Colonic mucosa (tissue), 4 donors: ENCODE measurements around the gene KRTAP4-6. TPM values are rescaled to one million over a fixed set of nuclear protein-coding genes. Genes with fewer than 3 reads are reported as not detected.
"Not testable (repeated sequence)": the region's sequence is repeated elsewhere in the genome, so short reads cannot be mapped to it uniquely, and the experiment has no call there.

Experiments used
- DNase-seq: peaks from one replicate; pipeline ENCODE4 v3.0.0-alpha.2; 2020
- H3K27ac ChIP-seq: fragments of 200-600 bp; one replicate; pipeline ENCODE4 v1.8.0; 2021
- H3K27me3 ChIP-seq: fragments of 200-600 bp; one replicate; pipeline ENCODE4 v1.8.0; 2021
- H3K36me3 ChIP-seq: fragments of 200-600 bp; one replicate; pipeline ENCODE4 v1.8.0; 2021
- H3K4me1 ChIP-seq: fragments of 200-600 bp; one replicate; pipeline ENCODE4 v1.8.0; 2021; ENCODE audit warnings: mild to moderate bottlenecking
- H3K4me3 ChIP-seq: fragments of 200-600 bp; one replicate; pipeline ENCODE4 v1.8.0; 2021
- H3K9ac ChIP-seq, 2 donors: one replicate each; pipeline ENCODE4 v1.7.0; 2013; ENCODE audit warnings: control low read depth in 2 of 2, low read depth in 2 of 2, low read length in 2 of 2
- H3K9me3 ChIP-seq: fragments of 200-600 bp; one replicate; pipeline ENCODE4 v1.8.0; 2021
- CTCF ChIP-seq: fragments of 200-600 bp; IDR thresholded peaks from one replicate; pipeline ENCODE4 v1.8.0; 2022; ENCODE audit warnings: antibody characterized with exemption, mild to moderate bottlenecking
- intact Hi-C: fragments of 100-400 bp; cut with DNase I; formaldehyde crosslinking; loops from one replicate; pipeline ENCODE4 v1.14.1; 2022
- total RNA-seq, 2 donors: library from RNA; stranded (reverse); fragmentation: NEBNext Ultra II Directional in 1 of 2; extraction: Animal tissue kit (Norgen Biotek cat#: 25700) in 1 of 2; gene quantifications; one replicate each; pipeline ENCODE4 v1.2.1, GENCODE V29; 2021
- donor health status: healthy.
- donor health status: DM: no; HTN: no; CAD: no.
- donor health status: DM: no; HTN: no; CAD: no.

Gene KRTAP4-6
- total RNA-seq, 2 donors from 2014 or later, result not detected

- no peak overlapping the region for H3K9ac ChIP-seq
- H3K27me3 ChIP-seq, result no peaks in the 10 kb centered on the region
- no peak overlapping the region for H3K27ac ChIP-seq
- H3K9me3 ChIP-seq, result no peaks in the 10 kb centered on the region
- no peaks in the 10 kb centered on the region for H3K4me1 ChIP-seq
- TF ChIP-seq CTCF, result no peak
- H3K36me3 ChIP-seq, result no peaks in the 10 kb centered on the region
- DNase-seq, result no peak
- intact Hi-C loops, result no loop called here
- H3K4me3 ChIP-seq, result no peak overlapping the region
Observed at GRCh38 chr17:41118721-41119120, 21.6 kb downstream of the KRTAP4-6 start.

- DNase-seq, result not testable (repeated sequence)
Observed at GRCh38 chr17:41117846-41118386, 22.4 kb downstream of the KRTAP4-6 start, which contains the start of gene KRTAP4-11. KRTAP4-11 (minus strand) TSS chr17:41118373; CDS start chr17:41118315, 58 bp downstream.

GRCh38 chr17:41116297-41116696 is 24.0 kb downstream of the KRTAP4-6 start:
- H3K27ac ChIP-seq, result no peak overlapping the region
- TF ChIP-seq CTCF, result no peak
- no peak for DNase-seq
- no peak overlapping the region for H3K4me3 ChIP-seq
- H3K27me3 ChIP-seq, result no peaks in the 10 kb centered on the region
- no peaks in the 10 kb centered on the region for H3K9me3 ChIP-seq
- intact Hi-C loops, result no loop called here
- H3K36me3 ChIP-seq, result no peaks in the 10 kb centered on the region
- H3K4me1 ChIP-seq, result no peaks in the 10 kb centered on the region
- H3K9ac ChIP-seq, result no peak overlapping the region

More at GRCh38 chr17:41117846-41118386, 22.4 kb downstream of the KRTAP4-6 start, which contains the start of gene KRTAP4-11:
- H3K4me3 ChIP-seq, intact Hi-C loops, H3K27me3 ChIP-seq, H3K9me3 ChIP-seq, H3K4me1 ChIP-seq, H3K9ac ChIP-seq, H3K27ac ChIP-seq, H3K36me3 ChIP-seq: not testable (repeated sequence)

- no peaks in the 10 kb centered on the region for H3K36me3 ChIP-seq
- no peak overlapping the region for H3K4me3 ChIP-seq
- no peaks in the 10 kb centered on the region for H3K9me3 ChIP-seq
- TF ChIP-seq CTCF, result no peak
- no peak overlapping the region for H3K27ac ChIP-seq
- H3K27me3 ChIP-seq, result no peaks in the 10 kb centered on the region
- H3K9ac ChIP-seq, result no peak overlapping the region
- intact Hi-C loops, result no loop called here
- no peak for DNase-seq
- H3K4me1 ChIP-seq, result no peaks in the 10 kb centered on the region
Observed at GRCh38 chr17:41111151-41111885, 29.0 kb downstream of the KRTAP4-6 start.

- intact Hi-C loops, H3K4me3 ChIP-seq, H3K36me3 ChIP-seq, H3K4me1 ChIP-seq, H3K9me3 ChIP-seq, H3K27me3 ChIP-seq, H3K27ac ChIP-seq, DNase-seq, H3K9ac ChIP-seq: not testable (repeated sequence)
Observed at GRCh38 chr17:41108728-41109386, 31.5 kb downstream of the KRTAP4-6 start.

GRCh38 chr17:41107941-41108450 is 32.3 kb downstream of the KRTAP4-6 start:
- no peak overlapping the region for H3K4me3 ChIP-seq
- intact Hi-C loops, result no loop called here
- no peaks in the 10 kb centered on the region for H3K27me3 ChIP-seq
- DNase-seq, result no peak
- H3K9me3 ChIP-seq, result no peaks in the 10 kb centered on the region
- no peaks in the 10 kb centered on the region for H3K4me1 ChIP-seq
- no peak overlapping the region for H3K9ac ChIP-seq
- H3K36me3 ChIP-seq, result no peaks in the 10 kb centered on the region
- TF ChIP-seq CTCF, result no peak
- H3K27ac ChIP-seq, result no peak overlapping the region

GRCh38 chr17:41105347-41105746 is 35.0 kb downstream of the KRTAP4-6 start, which contains the start of gene KRTAP4-9:
KRTAP4-9 (plus strand) TSS chr17:41105389; CDS start chr17:41105389, 0 bp downstream.
- H3K27ac ChIP-seq, H3K4me3 ChIP-seq, intact Hi-C loops, H3K4me1 ChIP-seq, DNase-seq, H3K9ac ChIP-seq, H3K9me3 ChIP-seq, H3K27me3 ChIP-seq, H3K36me3 ChIP-seq: not testable (repeated sequence)

GRCh38 chr17:41104386-41105038 is 35.8 kb downstream of the KRTAP4-6 start:
- H3K27ac ChIP-seq, H3K9me3 ChIP-seq, H3K4me1 ChIP-seq, H3K27me3 ChIP-seq, DNase-seq, intact Hi-C loops, H3K4me3 ChIP-seq, H3K36me3 ChIP-seq, H3K9ac ChIP-seq: not testable (repeated sequence)
